Chondrocyte (in vitro differentiated cells): Measurements from ENCODE around the gene FAM120A. TPM values are rescaled to one million over a fixed set of nuclear protein-coding genes. Genes with fewer than 3 reads are reported as not detected.
"Not testable (repeated sequence)": the region's sequence is repeated elsewhere in the genome, so short reads cannot be mapped to it uniquely, and the experiment has no call there.

Source experiments
- DNase-seq: peaks from one replicate; pipeline ENCODE4 v3.0.0; 2021; ENCODE audit warnings: mixed read lengths, low spot score
- H3K27ac Mint-ChIP-seq: one replicate; pipeline ENCODE4 v1.8.0; 2021; ENCODE audit warnings: mild to moderate bottlenecking, moderate library complexity, mixed read lengths; ENCODE audit not compliant: unreplicated experiment
- H3K27me3 Mint-ChIP-seq: 2 replicates; pipeline ENCODE4 v1.8.0; 2021; ENCODE audit warnings: low read depth, mixed read lengths
- H3K36me3 Mint-ChIP-seq: 2 replicates; pipeline ENCODE4 v1.8.0; 2021; ENCODE audit warnings: low read depth, mixed read lengths
- H3K4me1 Mint-ChIP-seq: 2 replicates; pipeline ENCODE4 v1.8.0; 2021; ENCODE audit warnings: low read depth, mild to moderate bottlenecking, mixed read lengths
- H3K4me3 Mint-ChIP-seq: one replicate; pipeline ENCODE4 v1.8.0; 2021; ENCODE audit warnings: mild to moderate bottlenecking, moderate library complexity, mixed read lengths; ENCODE audit not compliant: unreplicated experiment
- H3K9me3 Mint-ChIP-seq: 2 replicates; pipeline ENCODE4 v1.8.0; 2021; ENCODE audit warnings: low read depth, mixed read lengths
- total RNA-seq: library from RNA; stranded (reverse); gene quantifications from 3 replicates; pipeline ENCODE4 v1.2.1, GENCODE V29; 2021
- TF ChIP-seq, protein P1 (sequence below): fragments of 200-600 bp; sonication (generic); IDR thresholded peaks from 2 replicates; pipeline ENCODE4 v1.5.0; 2021; ENCODE audit warnings: antibody characterized with exemption, mild to moderate bottlenecking, moderate library complexity

The FAM120A gene
- total RNA-seq, 1 donor from 2014 or later: 89.9 TPM

DNA sequence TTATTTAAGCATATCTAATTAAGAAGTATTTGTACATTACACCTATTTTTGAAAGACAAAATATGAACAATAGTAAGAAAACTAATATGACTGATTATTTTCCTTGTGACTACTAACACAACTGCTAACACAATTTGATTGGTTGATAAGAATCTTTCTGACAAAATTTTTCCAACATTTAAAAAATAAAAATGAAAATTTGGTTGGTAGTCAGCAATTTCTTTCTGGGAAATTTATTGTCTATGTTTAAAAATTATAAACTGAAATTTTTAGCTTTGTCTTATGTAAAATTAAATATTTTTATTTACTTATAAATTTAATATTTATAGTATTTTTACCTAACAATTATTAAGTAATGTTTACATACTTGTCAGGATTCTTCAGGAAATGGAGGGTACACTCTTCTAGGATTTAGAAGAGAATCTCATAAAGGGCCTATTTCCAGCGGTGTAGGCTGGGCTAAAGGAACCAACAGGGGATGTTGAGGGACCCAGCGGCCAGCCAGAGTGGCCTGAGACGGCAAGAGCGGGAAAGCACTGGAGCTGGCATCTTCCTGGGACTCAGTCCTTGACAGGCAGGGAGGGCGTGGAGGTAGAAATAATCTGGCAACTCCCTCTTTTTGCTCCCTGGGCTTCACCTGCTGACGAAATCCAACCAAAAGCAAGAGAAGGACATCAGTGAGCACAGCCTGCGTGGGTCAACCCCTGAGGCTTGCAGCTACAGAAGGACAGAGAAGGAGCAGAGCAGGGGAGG lies 14.7 kb upstream of the FAM120A start:
- TF ChIP-seq, protein P1, sequence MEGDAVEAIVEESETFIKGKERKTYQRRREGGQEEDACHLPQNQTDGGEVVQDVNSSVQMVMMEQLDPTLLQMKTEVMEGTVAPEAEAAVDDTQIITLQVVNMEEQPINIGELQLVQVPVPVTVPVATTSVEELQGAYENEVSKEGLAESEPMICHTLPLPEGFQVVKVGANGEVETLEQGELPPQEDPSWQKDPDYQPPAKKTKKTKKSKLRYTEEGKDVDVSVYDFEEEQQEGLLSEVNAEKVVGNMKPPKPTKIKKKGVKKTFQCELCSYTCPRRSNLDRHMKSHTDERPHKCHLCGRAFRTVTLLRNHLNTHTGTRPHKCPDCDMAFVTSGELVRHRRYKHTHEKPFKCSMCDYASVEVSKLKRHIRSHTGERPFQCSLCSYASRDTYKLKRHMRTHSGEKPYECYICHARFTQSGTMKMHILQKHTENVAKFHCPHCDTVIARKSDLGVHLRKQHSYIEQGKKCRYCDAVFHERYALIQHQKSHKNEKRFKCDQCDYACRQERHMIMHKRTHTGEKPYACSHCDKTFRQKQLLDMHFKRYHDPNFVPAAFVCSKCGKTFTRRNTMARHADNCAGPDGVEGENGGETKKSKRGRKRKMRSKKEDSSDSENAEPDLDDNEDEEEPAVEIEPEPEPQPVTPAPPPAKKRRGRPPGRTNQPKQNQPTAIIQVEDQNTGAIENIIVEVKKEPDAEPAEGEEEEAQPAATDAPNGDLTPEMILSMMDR: no peak
- H3K4me1 Mint-ChIP-seq: peaks cover 2% of the 10 kb centered on the region
- H3K4me3 Mint-ChIP-seq: no peak overlapping the region
- H3K36me3 Mint-ChIP-seq: no peaks in the 10 kb centered on the region
- peaks cover 3% of the 10 kb centered on the region for H3K9me3 Mint-ChIP-seq
- no peaks in the 10 kb centered on the region for H3K27me3 Mint-ChIP-seq
- H3K27ac Mint-ChIP-seq: no peak overlapping the region
- DNase-seq: no peak

DNA sequence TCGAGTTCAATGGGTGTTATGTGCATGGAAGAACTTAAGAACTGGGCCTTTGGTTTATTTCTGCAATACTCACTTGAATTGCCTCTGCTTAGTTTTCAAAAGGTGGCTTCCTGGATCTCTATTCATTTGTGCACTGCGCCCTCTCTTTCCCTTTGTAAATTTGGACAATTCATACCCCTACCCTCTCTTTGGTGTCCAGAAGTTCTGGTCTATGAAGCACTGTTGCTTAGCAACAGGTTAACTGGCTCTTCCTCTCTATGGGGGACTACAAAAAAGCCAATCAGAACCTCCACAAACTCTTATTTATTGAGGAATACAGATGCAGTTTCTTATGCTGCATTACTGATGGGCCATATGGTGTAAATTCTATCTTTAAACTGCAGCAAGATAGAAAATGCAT lies 13.5 kb upstream of the FAM120A start:
- H3K27ac Mint-ChIP-seq: no peak overlapping the region
- H3K4me1 Mint-ChIP-seq: no peaks in the 10 kb centered on the region
- no peak overlapping the region for H3K4me3 Mint-ChIP-seq
- TF ChIP-seq, protein P1: no peak
- no peaks in the 10 kb centered on the region for H3K27me3 Mint-ChIP-seq
- no peak for DNase-seq
- peaks cover 8% of the 10 kb centered on the region for H3K9me3 Mint-ChIP-seq
- no peaks in the 10 kb centered on the region for H3K36me3 Mint-ChIP-seq

DNA sequence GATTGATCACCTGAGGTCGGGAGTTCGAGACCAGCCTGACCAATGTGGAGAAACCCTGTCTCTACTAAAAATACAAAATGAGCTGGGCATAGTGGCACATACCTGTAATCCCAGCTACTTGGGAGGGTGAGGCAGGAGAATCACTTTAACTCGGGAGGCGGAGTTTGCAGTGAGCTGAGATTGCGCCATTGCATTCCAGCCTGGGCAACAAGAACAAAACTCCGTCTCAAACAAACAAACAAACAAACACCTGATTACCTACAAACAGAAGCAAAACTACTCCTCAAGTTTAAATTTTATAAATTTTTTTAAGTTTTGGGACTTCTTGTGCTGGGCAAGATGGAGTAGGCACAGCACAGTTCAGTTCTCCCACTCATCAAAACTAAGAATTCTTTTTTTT lies 12.2 kb upstream of the FAM120A start:
- not testable (repeated sequence) for H3K4me1 Mint-ChIP-seq, DNase-seq, H3K4me3 Mint-ChIP-seq, H3K36me3 Mint-ChIP-seq, H3K9me3 Mint-ChIP-seq, H3K27me3 Mint-ChIP-seq, H3K27ac Mint-ChIP-seq

DNA sequence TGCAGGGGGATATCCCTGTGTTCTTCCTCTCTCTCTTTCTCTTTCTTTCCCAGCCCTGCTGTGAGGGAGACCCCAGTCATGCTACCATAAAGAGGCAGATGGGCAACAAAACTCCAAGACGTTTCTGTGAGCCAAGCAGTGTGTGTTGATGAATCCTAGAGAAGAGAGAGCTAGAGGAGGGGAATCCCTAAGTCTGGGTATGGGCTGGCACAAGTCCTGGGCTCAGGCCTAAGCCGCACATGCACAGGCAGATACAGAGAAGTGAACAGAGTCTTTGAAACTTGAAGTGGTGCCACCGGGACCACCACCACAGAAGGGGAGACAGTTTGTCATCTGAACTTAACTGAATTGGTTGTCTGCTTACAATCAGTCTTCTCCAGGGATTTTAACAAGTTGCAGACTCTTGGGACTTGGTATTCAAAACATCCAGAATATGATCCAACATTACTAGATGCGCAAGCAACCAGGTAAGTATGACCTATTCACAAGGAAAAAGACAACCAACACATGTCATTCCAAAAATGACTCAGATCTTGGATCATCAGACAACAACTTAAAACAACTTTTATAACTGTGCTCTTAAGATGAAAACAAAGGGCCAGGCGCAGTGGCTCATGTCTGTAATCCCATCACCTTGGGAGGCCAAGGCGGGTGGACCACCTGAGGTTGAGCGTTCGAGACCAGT lies 10.4 kb upstream of the FAM120A start:
- Mint-ChIP-seq H3K27ac (no peak overlapping the region), H3K9me3 (peaks cover 8% of the 10 kb centered on the region), H3K4me3 (no peak overlapping the region), H3K36me3 (peaks cover 2% of the 10 kb centered on the region), H3K27me3 (no peaks in the 10 kb centered on the region), H3K4me1 (no peaks in the 10 kb centered on the region)
- no peak for DNase-seq
- TF ChIP-seq, protein P1: no peak

DNA sequence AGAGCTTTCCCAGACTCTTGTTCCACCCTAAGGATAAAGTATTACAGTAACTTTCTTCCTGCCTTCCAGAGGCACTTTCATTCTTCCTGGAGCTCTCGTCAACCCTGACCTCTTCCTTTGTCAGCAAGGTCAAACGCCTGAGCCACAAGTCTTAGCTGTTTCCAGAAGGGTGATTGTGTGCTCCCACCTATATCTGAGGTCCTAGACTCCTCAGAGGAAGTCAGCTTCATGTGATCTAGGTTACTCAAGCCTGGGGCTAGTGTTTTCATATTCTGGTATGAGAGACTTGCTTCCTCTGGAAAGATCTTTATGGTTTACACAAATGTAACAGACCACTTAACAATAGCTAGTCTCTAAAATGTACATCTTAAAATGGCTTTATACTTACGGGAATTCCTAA lies 5.4 kb upstream of the FAM120A start:
- peaks cover 11% of the 10 kb centered on the region for H3K4me1 Mint-ChIP-seq
- peaks cover 8% of the 10 kb centered on the region for H3K9me3 Mint-ChIP-seq
- H3K27me3 Mint-ChIP-seq: no peaks in the 10 kb centered on the region
- no peak overlapping the region for H3K27ac Mint-ChIP-seq
- TF ChIP-seq, protein P1: no peak
- DNase-seq: no peak
- H3K4me3 Mint-ChIP-seq: no peak overlapping the region
- peaks cover 20% of the 10 kb centered on the region for H3K36me3 Mint-ChIP-seq
